HuH-7.5 (cell line): Measurements from ENCODE around the gene PLBD1.

ENCODE experiments used
- DNase-seq: peaks from one replicate; pipeline ENCODE4 v3.0.0; 2011; ENCODE audit warnings: low spot score

PLBD1 gene, protein sequence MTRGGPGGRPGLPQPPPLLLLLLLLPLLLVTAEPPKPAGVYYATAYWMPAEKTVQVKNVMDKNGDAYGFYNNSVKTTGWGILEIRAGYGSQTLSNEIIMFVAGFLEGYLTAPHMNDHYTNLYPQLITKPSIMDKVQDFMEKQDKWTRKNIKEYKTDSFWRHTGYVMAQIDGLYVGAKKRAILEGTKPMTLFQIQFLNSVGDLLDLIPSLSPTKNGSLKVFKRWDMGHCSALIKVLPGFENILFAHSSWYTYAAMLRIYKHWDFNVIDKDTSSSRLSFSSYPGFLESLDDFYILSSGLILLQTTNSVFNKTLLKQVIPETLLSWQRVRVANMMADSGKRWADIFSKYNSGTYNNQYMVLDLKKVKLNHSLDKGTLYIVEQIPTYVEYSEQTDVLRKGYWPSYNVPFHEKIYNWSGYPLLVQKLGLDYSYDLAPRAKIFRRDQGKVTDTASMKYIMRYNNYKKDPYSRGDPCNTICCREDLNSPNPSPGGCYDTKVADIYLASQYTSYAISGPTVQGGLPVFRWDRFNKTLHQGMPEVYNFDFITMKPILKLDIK

DNA sequence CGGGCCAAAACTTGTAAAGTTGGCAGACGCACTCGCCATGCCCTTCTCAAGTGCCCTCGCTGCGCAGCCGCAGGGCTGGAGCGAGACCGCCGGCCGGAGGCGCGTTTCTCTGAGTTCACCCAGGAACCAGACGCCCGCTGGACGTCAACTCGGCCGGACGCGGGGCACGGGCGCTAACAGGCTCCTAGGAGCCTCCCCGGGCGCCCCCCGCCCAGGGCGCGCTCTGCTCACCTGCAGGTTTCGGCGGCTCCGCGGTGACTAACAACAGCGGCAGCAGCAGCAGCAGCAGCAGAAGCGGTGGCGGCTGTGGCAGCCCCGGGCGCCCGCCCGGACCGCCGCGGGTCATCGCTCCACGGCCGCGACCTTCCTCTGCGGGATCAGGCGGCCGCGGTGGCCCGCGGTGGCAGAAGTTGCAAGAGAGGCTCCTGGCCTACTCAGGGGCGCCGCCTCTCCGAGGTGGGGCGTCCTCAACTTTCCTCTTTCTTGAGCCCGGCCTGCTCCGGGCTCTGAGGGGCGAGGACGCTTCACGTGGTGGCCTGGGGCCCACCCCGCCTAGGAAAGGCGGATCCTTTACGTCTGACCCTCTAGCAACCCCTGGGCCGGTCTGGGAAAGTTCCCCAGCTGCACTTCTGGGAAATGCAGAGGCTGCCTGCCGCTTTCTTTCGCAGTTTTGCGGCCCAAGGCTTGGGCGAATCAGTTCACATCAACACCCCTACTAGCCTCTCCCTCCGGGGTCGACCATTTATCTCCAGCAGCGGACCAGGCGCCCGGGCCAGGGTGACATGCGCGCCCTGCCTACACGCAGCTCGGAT is at the start of gene PLBD1:
PLBD1 (minus strand) TSS at position 533 of the 812 bp plus-strand sequence; CDS start at position 346, 187 bp downstream.
- peak; percentile 61 for DNase-seq

GRCh38 chr12:14614704-14615121 is 47.0 kb upstream of the PLBD1 start:
- no peak for DNase-seq

- no peak for DNase-seq
These were observed 46.0 kb upstream of the PLBD1 start for GRCh38 chr12:14613718-14614117.

GRCh38 chr12:14612898-14613445 is 45.3 kb upstream of the PLBD1 start:
- no peak for DNase-seq

- DNase-seq, result no peak
These were observed 44.6 kb upstream of the PLBD1 start for GRCh38 chr12:14612250-14612649.

GRCh38 chr12:14611640-14612203 is 44.0 kb upstream of the PLBD1 start:
- DNase-seq, result no peak

DNA sequence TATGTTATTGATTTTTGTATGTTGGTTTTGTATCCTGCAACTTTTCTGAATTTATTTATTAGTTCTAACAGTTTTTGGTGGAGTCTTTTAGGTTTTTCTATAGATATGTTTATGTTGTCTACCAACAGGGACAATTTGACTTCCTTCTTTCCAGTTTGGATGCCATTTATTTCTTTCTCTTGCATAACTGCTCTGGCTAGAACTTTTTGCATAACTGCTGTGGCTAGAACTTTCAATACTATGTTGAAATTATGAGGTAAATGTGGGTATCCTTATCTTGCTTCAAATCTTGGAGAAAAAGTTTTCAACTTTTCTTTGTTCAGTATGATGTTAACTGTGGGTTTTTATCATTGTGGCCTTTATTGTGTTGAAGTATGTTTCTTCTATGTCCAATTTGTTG is 39.9 kb upstream of the PLBD1 start:
- no peak for DNase-seq

DNA sequence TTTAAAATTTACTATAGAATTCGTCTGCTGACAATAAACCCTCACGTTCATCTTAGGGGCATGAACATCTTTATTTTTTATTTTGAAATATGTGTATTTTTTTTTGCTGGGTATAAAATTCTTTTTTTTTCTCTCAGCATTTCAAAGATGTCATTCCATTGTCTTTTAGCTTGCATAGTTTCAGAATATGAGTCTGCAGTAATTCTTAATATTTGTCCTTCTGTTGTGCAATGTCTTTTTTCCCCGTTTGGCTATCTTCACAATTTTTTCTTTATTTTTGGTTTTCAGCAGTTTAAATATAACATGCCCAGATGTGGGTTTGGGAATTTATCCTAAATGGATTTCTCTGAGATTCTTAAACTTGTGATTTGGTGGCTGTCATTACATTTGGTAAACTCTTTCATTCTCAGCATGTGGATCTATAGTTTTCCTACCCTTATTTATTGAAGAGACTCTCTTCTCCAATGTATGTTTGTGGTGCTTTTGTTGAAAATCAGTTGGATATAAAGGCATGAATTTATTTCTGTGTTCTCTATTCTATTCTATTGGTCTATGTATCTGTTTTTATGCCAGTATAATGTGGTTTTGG is 37.8 kb upstream of the PLBD1 start:
- DNase-seq, result no peak

DNA sequence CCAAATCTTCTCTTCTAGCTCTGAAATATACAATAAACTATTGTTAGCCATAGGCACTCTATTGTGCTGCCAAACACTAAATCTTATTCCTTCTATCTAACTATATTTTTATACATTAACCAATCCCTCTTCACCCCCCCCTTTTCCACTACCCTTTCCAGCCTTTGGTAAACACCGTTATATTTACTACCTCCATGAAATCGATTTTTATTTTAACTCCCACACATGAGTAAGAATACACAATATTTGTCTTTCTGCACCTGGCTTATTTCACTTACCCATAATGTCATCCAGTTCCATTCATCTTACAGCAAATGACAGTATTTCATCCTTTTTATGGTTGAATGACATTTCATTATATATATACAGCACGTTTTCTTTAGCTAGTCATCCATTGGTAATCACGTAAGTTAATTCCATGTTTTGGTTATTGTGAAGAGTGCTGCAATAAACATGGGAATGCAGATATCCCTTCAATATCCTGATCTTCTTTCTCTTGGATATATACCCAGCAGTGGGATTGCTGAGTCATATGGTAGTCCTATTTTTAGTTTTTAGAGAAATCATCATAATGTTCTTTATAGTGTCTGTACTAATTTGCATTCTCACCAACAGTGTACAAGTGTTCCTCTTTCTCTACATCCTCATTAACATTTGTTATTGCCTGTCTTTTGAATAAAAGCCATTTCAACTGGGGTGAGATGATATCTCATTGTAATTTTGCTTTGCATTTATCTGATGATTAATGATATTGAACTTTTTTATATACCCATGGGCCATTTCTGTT is 34.2 kb upstream of the PLBD1 start:
- no peak for DNase-seq

DNA sequence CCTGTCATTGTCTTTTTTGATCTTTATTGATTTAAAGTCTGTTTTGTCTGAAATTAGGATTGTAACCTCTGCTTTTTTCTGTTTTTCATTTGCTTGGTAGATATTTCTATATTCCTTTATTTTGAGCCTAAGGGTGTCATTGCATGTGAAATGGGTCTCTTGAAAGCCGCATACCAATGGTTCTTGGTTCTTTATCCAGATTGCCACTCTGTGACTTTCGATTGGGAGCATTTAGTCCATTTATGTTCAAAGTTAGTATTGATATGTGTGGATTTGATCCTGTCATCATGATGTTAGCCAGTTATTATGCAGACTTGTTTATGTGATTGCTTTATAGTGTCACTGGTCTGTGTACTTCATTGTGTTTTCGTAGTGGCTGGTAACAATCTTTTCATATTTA is 29.8 kb upstream of the PLBD1 start:
- DNase-seq, result no peak

DNA sequence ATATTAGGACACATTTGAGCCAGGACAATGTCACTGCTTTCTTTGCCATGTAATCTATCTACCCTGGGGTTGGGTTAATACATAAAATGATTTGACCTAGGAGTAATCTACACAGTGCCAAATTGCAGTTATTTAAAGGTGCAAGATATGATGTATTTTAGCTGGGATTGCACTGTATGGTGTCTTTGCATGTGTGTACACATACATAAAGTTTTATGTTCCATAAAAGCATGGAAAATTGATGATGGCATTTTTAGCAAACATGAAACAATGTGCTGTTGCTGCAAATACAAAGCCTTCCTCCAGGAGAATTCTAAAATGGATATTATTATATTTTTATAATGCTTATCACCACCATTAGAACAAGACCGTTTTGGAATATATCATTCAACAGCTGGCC is 24.0 kb upstream of the PLBD1 start:
- DNase-seq, result no peak

- no peak for DNase-seq
These were observed 21.7 kb upstream of the PLBD1 start for GRCh38 chr12:14589169-14590004.

GRCh38 chr12:14588571-14588970 is 20.9 kb upstream of the PLBD1 start:
- DNase-seq, result no peak

DNA sequence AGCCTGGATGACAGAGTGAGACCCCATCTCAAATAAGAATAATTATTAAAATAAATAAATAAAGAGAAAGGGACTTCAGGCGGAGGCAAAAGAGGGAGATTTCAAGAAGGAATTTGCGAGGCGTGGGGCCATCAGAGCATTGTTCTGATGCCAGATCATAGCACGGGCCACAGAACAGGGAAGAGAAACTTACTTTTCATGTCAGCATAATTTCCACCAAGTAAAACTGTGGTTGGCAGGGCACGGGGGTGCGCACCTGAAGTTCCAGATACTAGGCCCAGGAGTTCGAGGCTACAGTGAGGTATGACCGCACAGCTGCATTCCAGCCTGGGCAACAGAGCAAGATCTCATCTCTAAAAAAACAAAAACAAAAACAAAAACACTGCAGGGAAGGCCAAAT is 11.0 kb upstream of the PLBD1 start:
- no peak for DNase-seq

- no peak for DNase-seq
These were observed 9.7 kb upstream of the PLBD1 start for GRCh38 chr12:14577344-14577743.

DNA sequence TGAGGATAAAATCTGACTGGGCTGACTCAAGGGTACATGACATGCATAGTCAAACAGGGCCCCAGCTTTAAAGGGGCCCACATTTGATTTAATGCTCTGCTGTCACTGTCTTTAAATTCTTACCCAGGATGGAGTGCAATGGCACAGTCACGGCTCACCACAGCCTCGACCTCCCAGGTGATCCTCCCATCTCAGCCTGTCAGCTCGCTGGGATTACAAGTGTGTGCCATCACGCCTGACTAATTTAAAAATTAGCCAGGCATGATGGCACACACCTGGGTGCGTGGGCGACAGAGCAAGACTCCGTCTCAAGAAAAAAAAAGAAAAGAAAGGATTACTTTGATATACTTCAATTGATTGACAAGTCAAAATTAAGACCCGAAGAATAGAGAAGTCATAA is 9.2 kb upstream of the PLBD1 start:
- DNase-seq, result no peak

- DNase-seq, result no peak
These were observed 7.9 kb upstream of the PLBD1 start for GRCh38 chr12:14575585-14575984.

- DNase-seq, result no peak
These were observed 5.4 kb upstream of the PLBD1 start for GRCh38 chr12:14573118-14573517.

DNA sequence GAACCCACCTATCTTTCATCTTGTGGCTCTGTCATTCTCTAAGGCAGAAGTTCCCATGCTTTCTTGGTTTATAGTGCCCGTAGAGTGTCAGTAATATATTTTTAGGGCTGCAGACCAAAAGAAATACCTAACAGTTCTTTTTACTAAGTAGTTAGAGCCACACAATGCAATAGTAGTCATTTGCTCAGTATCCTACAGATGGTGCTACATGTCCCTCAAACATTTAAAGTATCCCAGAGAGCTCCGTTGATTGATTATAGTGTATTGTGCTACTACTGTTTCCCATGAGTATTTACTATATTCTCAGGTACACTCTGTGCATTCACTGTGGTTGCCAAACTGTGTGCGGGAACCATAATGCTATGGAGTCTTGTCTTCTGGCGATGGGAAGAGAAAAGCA is 4.7 kb upstream of the PLBD1 start:
- DNase-seq, result no peak

DNA sequence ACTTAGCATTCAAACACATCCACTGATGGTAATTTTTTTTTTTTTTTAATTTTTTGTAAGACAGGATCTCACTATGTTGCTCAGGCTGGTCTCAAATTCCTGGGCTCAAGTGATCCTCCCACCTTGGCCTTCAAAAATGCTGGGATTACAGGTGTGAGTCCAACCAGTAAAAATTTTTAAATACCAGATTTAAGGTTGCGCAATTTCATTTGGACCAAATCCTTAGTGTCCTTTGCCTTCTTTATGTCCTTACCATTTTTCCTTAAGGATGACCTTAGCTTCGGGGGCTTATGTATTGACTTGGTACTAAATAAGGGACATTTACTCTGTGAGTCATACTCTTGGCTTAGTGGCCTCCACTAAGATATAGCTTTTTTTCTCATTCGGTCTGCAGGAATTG is 4.1 kb upstream of the PLBD1 start:
- DNase-seq, result no peak
